Superior temporal gyrus (tissue), 1 donor: ENCODE measurements around the gene PRR14.
A peak's percentile ranks its signal among the peaks of the same experiment; 100 is the strongest.
"Not testable (repeated sequence)": the region's sequence is repeated elsewhere in the genome, so short reads cannot be mapped to it uniquely, and the experiment has no call there.

ENCODE experiments used
- DNase-seq: peaks from one replicate; pipeline ENCODE4 v3.0.0-alpha.2; 2016; ENCODE audit errors: extremely low spot score

The PRR14 gene

GRCh38 chr16:30692396-30693064 is 41.8 kb downstream of the PRR14 start:
- DNase-seq, result no peak

GRCh38 chr16:30694926-30695693 is 44.4 kb downstream of the PRR14 start:
- DNase-seq, result no peak

GRCh38 chr16:30696646-30697045 is 45.9 kb downstream of the PRR14 start:
- not testable (repeated sequence) for DNase-seq

- DNase-seq, result peak; percentile 94
Observed at GRCh38 chr16:30697264-30698138, 46.7 kb downstream of the PRR14 start.

- peak; percentile 86 for DNase-seq
Observed at GRCh38 chr16:30698139-30698815, 47.5 kb downstream of the PRR14 start.

GRCh38 chr16:30698816-30699614 is 48.3 kb downstream of the PRR14 start, which contains the start of gene SRCAP:
Gene SRCAP, plus strand, starts transcription at chr16:30699171. Its CDS starts 1,654 bp downstream, at chr16:30700825.
- peak; percentile 74 for DNase-seq

GRCh38 chr16:30699615-30700099 is 48.9 kb downstream of the PRR14 start:
- no peak for DNase-seq

- no peak for DNase-seq
Observed at GRCh38 chr16:30700491-30700890, 49.7 kb downstream of the PRR14 start.

- no peak for DNase-seq
Observed at GRCh38 chr16:30700971-30701370, 50.2 kb downstream of the PRR14 start.

GRCh38 chr16:30703071-30703470 is 52.3 kb downstream of the PRR14 start:
- DNase-seq, result not testable (repeated sequence)

- DNase-seq, result no peak
Observed at GRCh38 chr16:30703971-30704370, 53.2 kb downstream of the PRR14 start.
